Hippocampal formation (tissue), 2 donors: ENCODE results near the gene KCNH5.

Experiments
- DNase-seq, 2 donors: peaks; one replicate each; lab custom pipeline; 2025; lab: John Stamatoyannopoulos, UW

KCNH5 gene

DNA sequence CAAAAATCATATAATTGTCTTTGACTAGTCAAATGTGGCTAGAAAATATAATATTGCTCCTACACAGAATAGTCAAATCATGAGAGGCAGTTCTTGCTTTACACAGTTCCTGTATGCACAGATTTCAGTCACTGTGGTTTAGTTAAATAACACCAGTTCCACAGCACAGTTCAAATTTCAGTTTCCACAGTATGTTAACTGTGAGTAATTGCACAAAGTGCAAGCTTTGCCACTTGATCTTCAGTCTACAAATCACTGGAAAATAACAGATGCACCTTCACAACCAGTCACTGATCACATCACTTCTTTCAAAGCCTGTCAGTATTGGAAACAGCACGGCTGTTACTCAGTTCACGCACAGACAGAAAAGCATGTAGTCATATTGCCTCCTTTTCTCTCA lies 38.7 kb downstream of the KCNH5 start:
- DNase-seq = no peak

DNA sequence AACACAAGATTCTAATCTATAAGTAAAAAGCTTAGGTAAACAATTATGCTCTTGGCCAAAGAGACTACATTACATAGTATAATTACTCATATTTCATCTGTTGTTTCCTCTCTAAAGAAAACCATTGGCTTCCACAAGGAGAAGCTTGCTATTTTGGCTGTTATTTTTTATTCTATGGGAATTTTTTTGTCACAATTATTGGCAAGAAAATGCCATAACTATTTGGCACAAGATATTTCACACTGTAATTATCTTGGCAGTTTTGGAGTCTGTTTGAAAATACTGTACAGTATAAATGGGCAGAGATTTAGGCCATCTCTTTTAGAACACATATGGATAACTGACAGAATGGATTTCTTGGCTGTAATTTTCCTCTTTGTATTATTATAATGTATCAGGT lies 51.2 kb downstream of the KCNH5 start:
- no peak for DNase-seq

DNA sequence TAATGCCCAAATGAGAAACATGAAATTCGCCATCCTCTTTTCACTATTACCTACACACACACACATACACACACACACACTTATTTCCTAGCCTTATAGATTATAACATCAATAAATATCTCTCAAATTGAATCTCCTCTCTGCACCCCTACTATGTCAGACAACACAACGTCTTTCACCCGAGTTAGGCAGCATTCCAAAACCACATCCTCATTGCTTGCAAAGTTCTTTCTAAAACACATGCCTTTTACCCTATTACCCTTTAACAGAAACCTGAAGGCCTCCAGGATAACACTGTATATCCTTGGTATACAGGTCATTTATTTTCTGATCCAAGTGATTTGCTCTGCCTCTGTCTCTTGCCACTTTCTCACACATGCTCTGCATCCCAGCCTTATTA lies 56.3 kb downstream of the KCNH5 start:
- DNase-seq = no peak

DNA sequence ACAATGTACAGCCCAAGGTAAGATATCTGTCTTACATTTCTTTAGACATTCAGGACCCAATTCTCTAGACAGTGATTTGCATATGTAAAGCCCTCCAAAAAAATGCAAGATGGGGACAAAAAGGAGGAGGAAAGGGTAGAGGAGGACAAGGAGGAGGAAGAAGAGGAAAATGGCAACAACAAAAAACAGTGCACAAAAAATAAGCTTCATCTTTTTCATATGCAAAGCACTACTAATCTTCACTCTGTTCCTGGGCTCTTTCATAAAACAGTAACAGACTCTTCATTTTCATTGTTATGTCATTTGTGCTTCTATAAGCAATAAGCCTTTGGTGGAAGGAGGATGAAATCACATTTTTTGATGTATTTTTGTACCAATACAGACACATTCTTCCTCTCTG lies 61.4 kb downstream of the KCNH5 start:
- no peak for DNase-seq

DNA sequence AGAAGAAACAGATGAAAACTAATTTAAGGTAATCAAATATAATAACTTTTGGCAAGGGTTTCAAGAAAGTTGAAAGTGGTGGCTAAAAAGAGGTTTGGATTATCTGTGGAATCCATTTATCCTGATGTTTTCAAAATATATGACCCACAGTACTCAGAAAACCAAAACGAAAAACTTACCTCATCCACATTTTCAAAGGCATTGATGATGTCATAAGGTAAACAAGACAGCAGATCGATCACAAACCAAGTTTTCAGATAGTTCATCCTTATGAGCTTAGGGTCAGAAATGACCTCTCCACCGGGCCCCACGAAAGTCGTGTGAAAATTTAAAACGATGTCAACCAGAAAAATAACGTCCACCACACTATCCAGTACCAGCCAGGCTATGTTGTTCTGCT lies 64.6 kb downstream of the KCNH5 start:
- no peak for DNase-seq

DNA sequence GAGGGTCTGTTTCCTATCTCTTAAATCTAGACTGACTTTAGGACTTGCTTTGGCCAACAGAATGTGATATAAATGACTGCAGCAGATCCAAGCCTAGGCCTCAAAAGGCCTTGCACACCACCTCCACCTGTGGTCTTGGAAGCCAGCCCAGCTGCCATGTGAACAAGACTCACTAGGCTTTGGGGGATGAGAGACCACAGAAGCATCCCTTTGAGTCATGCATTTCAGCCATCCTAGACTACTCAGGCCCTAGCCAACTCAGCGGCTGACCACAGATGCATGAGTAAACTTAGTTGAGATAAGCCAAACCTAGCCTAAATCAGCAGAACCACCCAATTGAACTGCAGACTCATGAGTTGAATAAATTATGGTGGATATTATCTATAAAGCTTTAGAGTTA lies 87.7 kb downstream of the KCNH5 start:
- DNase-seq = no peak

DNA sequence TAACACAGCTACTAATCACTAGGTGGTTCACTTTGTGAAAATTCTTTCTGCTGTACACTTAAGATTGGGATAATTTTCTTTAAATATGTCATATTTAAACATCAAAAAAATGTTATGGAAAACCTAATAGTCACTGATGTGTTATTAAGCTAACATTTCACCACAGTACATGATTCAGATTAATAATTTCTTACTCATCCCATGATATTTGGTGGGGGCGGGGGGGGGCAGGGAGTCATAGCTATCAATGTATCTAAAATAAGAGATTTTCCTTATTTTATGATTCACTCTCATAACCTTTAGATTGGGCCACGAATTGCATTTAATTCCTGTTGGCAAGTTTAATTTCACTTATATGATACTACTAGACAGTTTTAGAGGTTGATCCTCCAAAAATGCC lies 88.8 kb downstream of the KCNH5 start:
- DNase-seq = no peak

DNA sequence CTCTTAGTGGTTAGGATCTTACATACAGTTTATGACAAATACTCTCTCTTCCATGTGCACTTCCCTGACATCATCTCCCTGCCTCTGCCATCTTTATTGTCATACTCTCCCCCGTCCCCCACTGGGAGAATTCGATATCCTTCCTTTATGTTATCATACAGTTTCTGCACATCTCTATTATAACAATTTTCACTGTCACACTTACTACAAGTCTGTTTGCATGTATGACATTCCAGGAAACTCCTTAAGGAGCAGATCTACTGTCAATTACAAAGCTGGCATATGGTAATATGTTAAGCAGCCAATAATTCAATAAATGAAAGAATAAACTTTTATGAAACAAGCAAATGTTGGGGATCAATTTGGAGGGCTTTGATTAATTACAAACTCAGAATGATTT lies 91.1 kb downstream of the KCNH5 start:
- DNase-seq = no peak

DNA sequence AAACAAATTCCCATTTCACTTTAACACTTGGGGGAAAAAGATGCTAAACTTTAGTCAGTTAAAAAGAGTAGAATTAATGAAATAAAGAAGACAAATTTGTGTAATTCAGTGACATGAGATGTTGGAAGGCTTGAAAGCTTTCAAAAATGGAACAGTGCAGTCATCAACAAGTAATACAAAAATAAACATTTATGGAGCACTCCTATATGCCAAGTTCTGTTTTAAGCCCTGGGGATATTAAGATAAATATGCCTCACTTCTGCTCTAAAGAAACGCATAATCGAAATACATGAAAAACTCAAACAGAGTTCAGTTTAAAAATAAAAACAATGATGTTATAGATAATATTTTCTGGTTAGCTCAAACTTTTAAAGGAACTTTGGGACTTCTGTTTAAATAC lies 93.0 kb downstream of the KCNH5 start:
- DNase-seq = no peak

DNA sequence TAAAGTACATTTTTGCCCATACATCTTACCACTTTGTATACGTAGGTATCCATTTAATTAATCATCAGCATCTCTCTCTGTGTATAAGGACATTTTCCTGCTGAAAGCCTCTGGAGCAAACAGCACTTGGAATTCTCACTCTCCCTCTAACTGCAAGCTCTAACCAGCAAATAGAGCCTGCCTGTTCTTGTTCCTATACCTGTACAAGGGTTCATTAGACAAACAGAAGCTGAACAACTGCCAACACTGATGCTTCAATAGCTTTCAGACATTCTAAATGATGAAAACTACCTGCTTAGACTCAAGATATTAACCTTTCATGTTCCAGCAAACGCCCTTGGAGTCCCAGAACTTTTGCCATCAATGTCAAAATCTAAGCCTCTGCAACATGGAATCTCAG lies 98.0 kb downstream of the KCNH5 start:
- DNase-seq = no peak

DNA sequence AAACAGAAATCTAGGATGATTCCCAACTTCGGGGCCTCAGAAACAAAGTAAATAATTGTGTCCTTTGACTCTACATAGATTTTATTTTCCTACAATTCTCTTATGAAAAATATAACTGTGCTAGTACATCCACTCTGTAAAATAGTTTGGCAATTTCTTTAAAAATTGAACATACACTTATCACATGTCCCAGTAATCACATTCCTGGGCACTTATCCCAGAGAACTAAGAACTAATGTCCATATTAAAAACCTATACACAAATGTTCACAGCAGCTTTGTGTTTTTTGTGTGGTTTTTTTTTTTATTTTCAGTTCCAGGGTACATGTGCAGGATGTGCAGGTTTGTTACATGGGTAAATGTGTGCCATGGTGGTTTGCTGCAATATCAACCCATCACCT lies 99.0 kb downstream of the KCNH5 start:
- DNase-seq = no peak

DNA sequence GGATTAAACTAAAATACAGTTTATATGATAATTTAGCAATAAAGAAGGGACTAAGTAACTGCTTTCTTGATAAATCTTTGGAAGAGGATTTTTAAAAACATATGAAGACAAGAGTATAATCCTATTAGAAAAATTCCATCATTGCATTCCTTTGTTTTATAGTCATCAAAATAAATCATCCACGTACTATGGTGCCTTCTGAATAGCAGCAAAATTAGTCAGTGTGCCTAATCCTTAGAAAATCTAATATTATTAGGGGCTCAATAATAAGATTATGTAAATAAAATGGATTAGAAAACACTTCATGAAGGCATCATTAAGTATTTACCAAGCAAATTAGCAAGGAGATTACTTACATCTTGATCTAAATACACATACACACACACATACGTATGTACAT lies 102.1 kb downstream of the KCNH5 start:
- no peak for DNase-seq

DNA sequence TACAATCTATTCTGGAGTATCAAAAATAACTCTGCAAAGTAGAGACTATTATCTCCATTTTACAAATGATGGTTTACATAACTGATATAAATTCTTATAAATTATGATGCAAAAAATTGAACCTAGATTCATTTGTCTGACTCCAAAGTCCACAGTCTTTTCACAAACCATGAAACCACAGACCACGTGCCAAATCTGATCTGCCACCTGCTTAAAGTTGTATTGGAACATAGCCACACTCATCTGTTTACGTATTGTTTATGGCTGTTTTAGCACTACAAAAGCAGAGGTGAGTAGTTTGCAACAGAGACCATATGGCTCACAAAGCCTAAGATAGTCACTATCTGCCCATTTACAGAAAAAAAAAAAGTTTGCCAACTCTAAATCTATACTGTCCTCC lies 105.3 kb downstream of the KCNH5 start:
- DNase-seq = no peak

DNA sequence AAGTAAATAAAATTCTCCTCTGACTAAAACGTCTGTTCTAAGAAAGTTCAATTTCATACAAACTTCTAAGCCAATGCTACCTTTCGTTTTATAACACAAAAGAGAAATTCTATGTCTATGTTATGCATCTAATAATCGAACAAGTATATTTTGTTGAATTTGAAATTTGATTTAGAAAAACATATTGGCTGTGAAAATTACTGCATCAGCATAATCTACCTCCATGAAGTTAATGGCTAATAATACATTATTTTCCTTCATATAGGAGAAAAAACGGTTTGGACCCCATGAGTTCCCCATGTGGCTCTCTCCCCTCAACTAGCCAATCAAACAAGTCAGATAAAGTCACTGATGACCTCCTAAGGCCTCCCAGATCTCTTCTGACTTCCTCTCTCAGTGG lies 106.5 kb downstream of the KCNH5 start:
- DNase-seq = no peak

DNA sequence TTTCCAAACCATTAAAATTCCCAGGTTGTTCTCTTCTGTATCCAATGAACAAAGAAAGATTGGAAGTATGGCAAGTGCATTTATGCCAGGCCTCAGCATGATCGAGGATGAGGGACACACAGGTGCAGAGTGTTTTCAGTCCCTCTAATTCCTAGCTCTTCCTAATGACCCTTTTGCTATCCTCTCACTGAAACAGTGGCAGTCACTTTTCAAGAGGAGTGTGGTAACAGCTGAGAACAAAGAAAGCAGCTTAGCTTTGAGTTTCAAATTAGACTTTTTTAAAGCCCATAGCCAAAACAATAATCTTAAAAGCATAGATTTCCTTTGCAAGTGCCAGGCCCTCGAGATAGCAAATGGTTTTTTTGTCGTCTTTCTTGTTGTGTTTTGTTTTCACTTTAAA lies 110.8 kb downstream of the KCNH5 start:
- no peak for DNase-seq

DNA sequence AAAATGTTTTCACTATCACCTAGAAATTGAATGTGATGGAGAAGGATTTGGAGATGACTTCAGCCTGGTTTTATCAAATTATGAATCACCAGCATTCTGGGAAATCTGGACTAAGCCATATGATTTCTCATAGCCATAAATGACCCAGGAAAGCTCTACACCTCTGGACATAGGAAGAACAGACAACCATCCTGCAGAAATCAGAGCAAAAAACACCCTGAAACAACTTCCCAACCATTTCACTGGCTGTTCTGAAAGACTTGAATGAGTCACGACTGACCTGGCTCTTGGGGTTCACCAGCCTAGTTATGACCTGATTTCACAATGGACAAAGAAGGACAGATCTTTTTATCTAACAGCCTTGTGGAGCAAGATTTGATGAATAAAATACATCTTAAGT lies 123.8 kb downstream of the KCNH5 start:
- no peak for DNase-seq

DNA sequence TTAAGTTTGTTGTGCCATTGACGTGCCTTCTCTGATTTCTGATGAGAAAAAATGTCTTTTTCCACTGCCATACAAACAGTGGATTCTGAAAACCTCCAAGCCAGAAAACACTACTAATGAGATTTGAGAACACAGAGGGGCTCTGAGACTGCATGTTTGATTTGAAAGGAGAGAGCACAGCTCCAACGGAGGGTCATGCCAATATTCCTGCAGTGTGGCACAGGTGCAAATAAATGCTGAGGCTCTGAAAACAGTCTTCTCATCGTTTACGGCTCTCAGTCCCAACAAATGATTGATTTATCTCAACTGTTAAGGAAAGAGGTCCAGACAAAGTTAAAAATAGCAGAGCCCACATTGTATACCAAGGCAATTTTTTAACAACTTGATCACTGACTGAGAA lies 128.7 kb downstream of the KCNH5 start:
- no peak for DNase-seq

DNA sequence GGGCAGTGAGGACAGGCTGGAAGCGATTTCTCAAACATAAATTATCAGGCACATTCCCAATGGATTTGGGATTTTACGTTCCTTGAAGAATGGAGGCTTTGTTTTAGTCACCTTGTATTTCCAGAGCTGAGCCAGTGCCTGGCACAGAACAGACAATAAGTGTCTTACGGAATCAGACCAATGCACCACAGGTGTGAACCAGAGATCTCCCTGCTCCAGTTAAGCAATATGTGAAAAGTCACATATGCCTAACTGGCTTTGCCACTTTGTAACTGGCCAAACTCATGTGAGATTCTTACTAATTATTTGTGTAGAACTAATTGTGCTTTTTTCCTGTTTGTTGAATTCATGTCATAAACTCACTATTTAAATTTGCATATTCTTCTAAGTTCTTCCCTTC lies 130.4 kb downstream of the KCNH5 start:
- DNase-seq = no peak

DNA sequence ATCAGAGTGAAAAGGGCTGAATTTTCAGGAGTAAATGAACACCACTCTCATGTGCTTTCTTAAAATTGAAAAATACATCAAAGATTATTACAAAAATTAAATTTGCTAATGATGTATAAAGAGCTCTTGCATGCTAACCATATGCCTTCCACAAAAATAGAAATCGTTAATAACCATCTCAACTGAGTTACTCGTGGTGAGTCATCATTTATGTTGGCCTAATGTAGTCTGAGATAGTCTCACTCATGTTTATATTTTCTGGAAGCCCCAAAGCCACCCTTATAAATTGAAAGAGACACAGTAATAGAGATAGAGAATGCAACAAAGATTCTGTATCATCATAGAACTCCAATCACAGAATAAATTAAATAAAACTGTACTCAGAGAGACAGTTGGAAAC lies 131.2 kb downstream of the KCNH5 start:
- no peak for DNase-seq

DNA sequence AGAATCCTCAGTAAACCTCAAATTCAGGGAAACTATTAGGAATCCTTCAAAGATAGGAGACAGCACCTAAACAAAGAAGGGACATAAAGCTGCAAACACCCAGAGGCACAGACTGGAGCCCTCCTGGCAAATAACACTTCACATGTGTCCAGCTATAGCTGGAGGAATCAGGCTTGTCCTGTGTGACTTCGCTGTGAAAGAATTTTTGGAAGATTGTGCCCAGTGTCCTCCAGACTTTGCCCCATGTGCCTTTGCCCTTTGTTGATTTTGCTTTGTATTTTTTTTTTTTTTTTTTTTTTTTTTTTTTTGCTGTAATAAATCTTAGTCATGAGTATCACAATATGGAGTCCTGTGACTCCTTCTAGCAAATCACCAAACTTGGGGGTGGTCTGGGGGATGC lies 136.8 kb downstream of the KCNH5 start:
- no peak for DNase-seq

DNA sequence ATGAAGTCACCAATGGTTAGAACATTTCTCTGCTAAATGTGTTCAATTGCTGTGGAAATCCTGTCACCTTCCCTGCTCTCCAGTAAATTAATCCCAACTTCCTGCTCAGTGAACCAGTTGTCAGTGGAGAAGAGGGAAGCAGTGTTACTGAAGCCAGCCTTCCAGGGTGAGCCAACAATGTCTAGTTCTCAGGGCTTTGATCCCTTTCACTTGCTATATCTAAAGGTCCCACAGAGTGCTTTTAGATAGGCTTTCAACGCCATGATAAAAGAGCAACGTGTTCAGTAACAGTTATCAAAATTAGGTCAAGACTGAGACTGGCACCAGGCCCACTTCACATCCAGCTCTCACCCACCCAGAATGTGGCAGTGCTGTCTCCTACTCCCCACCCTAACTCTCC lies 139.7 kb downstream of the KCNH5 start:
- DNase-seq = no peak

DNA sequence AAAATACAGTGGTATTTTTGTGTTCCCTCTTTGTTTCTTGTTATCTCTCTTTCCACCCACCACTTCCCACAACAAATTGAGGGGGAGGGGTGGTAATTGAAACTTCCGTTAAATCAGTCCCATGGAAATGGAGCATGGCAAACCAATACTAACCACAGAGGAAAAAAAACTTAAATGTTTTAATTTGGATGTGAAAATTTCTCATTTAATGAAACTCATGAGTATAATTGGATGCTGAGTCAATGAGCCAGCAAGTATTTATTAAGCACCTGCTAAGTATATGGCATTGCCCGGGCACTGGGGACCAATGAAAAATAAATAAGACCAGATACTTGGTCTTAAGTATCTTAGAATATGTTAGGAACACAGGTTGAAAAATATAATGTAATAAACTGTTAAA lies 147.5 kb downstream of the KCNH5 start:
- no peak for DNase-seq

DNA sequence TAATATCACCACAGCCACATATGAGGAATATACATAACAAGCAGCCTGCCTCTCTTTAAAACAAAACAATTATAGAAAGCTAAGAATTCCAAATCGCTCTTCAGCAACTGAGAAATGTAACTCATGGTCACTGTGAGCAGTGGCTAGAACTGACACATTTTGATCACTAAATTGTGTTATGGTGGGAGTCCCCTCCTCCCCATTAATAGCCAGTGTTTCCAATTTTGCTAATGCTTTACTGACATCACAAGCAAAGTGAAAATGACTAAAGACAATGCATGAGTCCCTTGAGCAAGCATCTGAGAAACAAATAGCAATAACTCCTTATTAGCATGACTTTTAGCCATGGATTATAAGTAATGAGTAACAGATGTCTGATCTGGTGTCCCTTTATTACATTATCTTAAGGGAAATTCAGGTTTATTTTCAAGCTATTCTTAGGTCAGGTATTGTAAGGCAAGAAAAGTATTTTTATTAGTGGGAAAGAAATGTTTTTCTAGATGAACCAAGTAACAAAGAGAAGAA lies 148.3 kb downstream of the KCNH5 start:
- no peak for DNase-seq

DNA sequence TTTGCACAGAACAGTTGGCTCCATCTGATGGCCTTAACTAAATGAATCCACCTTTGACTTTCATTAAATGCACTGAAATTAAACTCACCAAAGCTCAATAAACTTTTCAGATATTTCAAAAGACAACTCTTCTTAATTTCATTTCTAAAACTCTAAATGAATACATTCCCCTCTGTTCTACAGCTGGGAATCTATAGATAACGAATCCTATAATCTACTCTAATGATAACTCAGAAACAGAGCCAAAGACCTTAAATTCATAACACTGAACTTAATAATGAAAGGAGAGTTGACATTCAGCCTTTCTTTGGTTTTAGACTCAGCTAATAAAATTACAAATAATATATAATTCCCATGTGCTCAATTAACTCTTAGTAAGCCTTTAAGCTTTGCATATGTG lies 150.5 kb downstream of the KCNH5 start:
- no peak for DNase-seq

DNA sequence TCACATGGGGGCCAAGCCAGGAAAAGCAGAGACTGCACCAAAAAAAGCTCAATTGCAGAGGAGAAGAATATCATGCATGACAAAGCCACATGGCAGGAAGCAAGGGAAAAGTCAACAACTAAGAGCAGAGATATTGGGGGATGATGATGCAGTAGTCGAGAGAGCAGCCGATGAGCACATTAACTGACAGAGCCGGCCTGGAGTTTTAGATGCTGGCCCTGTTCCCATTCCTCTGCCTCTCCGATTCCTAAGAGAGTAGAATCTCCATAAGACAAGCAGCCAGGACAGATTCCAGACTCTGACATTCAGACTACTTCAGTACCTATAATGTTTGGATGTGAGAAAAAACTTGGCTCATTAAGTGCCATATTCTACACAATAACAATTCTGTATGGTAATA lies 155.9 kb downstream of the KCNH5 start:
- no peak for DNase-seq
